GM23248 (cell line): ENCODE results near the gene TSPYL6. TPM values are rescaled to one million over a fixed set of nuclear protein-coding genes. Genes with fewer than 3 reads are reported as not detected.

Experiments
- DNase-seq: peaks from one replicate; pipeline ENCODE4 v3.0.0-alpha.2; 2015
- H2AFZ ChIP-seq: fragments of 200-600 bp; sonication (generic); 2 replicates; pipeline ENCODE4 v1.6.1; 2016; ENCODE audit warnings: antibody characterized with exemption
- H3F3A ChIP-seq: fragments of 200-600 bp; sonication (generic); 2 replicates; pipeline ENCODE4 v1.6.1; 2016; ENCODE audit warnings: mild to moderate bottlenecking, antibody characterized with exemption, mixed run types; ENCODE audit not compliant: insufficient read depth
- H3K27ac ChIP-seq: fragments of 200-600 bp; sonication (generic); 2 replicates; pipeline ENCODE4 v1.5.1; 2016; ENCODE audit warnings: mild to moderate bottlenecking
- H3K27me3 ChIP-seq: fragments of 200-600 bp; sonication (generic); replicated peaks from 2 replicates; pipeline ENCODE4 v1.6.1; 2016; ENCODE audit warnings: mild to moderate bottlenecking; ENCODE audit not compliant: insufficient read depth
- H3K36me3 ChIP-seq: fragments of 200-600 bp; sonication (generic); 2 replicates; pipeline ENCODE4 v1.6.1; 2016; ENCODE audit warnings: low read depth, mild to moderate bottlenecking
- H3K4me1 ChIP-seq: fragments of 200-600 bp; sonication (generic); 2 replicates; pipeline ENCODE4 v1.6.1; 2016; ENCODE audit warnings: mild to moderate bottlenecking; ENCODE audit not compliant: insufficient read depth
- H3K4me2 ChIP-seq: fragments of 200-600 bp; sonication (generic); one replicate; pipeline ENCODE4 v1.6.1; 2016; ENCODE audit warnings: mild to moderate bottlenecking; ENCODE audit not compliant: unreplicated experiment
- H3K4me3 ChIP-seq: fragments of 200-600 bp; sonication (generic); 2 replicates; pipeline ENCODE4 v1.5.1; 2016; ENCODE audit warnings: mild to moderate bottlenecking
- H3K79me2 ChIP-seq: fragments of 200-600 bp; sonication (generic); 2 replicates; pipeline ENCODE4 v1.6.1; 2016; ENCODE audit warnings: mild to moderate bottlenecking; ENCODE audit not compliant: insufficient read depth
- H3K9ac ChIP-seq: fragments of 200-600 bp; sonication (generic); 2 replicates; pipeline ENCODE4 v1.6.1; 2016; ENCODE audit warnings: mild to moderate bottlenecking
- H3K9me2 ChIP-seq: fragments of 200-600 bp; sonication (generic); 2 replicates; pipeline ENCODE4 v1.6.1; 2016; ENCODE audit warnings: mixed run types, mild to moderate bottlenecking, moderate library complexity; ENCODE audit not compliant: insufficient read depth
- H3K9me3 ChIP-seq: fragments of 200-600 bp; sonication (generic); one replicate; pipeline ENCODE4 v1.6.1; 2017; ENCODE audit warnings: low read depth
- H4K20me1 ChIP-seq: fragments of 200-600 bp; sonication (generic); 2 replicates; pipeline ENCODE4 v1.6.0; 2016; ENCODE audit not compliant: insufficient read depth
- EZH2 ChIP-seq: fragments of 200-600 bp; sonication (generic); IDR thresholded peaks from 2 replicates; pipeline ENCODE4 v1.6.1; 2018; ENCODE audit warnings: antibody characterized with exemption, mild to moderate bottlenecking; ENCODE audit not compliant: insufficient read depth, poor library complexity, severe bottlenecking
- EZH2phosphoT487 ChIP-seq: fragments of 200-600 bp; sonication (generic); IDR thresholded peaks from 2 replicates; pipeline ENCODE4 v1.6.1; 2018; ENCODE audit warnings: antibody characterized with exemption, moderate library complexity, mild to moderate bottlenecking, low read depth; ENCODE audit not compliant: insufficient read depth
- WGBS, 2 experiments: methylation state at CpG; one replicate each; pipeline ENCODE4 v1.1.6; 2015 to 2017; ENCODE audit warnings: low lambda C conversion rate in 2 of 2, low coverage in 1 of 2; ENCODE audit errors: missing lambda C conversion rate in 2 of 2; 5-methylcytosine and 5-hydroxymethylcytosine counted together
- in situ Hi-C: fragments of 300-500 bp; cut with MboI; formaldehyde crosslinking; loops from 2 replicates; pipeline ENCODE4 v1.15.0; 2020
- polyA plus RNA-seq: library from polyadenylated mRNA; unstranded; fragments of >200 nt; fragmentation: Nextera tagmentation; extraction: Ambion mirVana; gene quantifications from 2 replicates; pipeline ENCODE4 v1.2.1, GENCODE V29; 2016
- total RNA-seq: library from RNA; depleted of rRNA; stranded (reverse); fragments of >200 nt; shearing (Covaris generic); gene quantifications from 2 replicates; pipeline ENCODE4 v1.2.3, GENCODE V29; 2014

The TSPYL6 gene
- total and polyA plus RNA-seq, 2 experiments from 2014 or later: not detected

DNA sequence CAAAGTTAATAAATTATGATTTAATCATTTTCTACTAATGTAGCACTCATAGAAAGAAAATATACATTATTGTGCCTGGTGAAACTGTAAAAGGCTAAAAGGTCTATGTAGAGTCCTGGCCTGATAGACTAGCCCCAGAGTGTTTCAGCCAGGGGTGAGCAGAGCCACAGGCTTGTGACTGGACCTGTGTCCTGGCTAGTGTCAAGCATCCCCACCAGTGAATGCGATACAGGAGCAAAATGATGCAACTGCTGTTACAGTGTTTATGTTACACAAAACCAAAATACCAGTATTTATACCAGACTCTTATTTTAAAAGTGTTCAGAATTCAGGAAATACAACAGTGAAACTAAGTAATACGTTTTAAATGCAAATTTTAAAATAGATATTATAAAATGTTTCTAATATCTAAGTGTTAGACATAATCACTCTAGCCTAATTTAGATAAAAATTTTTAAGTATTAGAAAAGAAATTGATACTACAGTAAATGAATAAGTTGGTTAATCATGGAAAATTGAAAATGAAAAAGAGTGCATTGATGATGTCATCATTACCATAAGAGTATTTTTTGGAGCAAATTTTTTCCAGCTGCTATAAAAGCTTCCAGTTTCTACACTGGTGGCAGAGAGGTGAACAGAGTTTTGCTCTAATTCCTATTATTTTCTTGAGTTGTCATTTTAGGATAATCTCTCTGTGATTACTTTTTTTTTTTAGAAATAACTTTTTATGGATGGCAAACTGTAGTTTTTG, 6.2 kb upstream of the TSPYL6 start:
- no peak for DNase-seq
- Histone ChIP-seq H3K27ac (no peak overlapping the region), H3K27me3 (no peaks in the 10 kb centered on the region), H3K36me3 (no peaks in the 10 kb centered on the region), H2AFZ (no peak overlapping the region), H3K4me1 (no peaks in the 10 kb centered on the region; the same call in 1 of the 2 replicates), H3K9me3 (no peaks in the 10 kb centered on the region), H3K4me3 (no peak overlapping the region), H3F3A (no peaks in the 10 kb centered on the region), H3K9me2 (no peaks in the 10 kb centered on the region), H3K79me2 (no peaks in the 10 kb centered on the region), H3K4me2 (no peak overlapping the region), H4K20me1 (no peaks in the 10 kb centered on the region), H3K9ac (no peak overlapping the region)
- WGBS, 2 experiments: 73 to 76% methylated on average over 2 of the region's 2 CpGs
- in situ Hi-C loops: no loop called here
- no peak for TF ChIP-seq EZH2
- no peak for TF ChIP-seq EZH2phosphoT487

- no peaks in the 10 kb centered on the region for H3K79me2 ChIP-seq
- no peaks in the 10 kb centered on the region for H3F3A ChIP-seq
- TF ChIP-seq EZH2: no peak
- no peak for TF ChIP-seq EZH2phosphoT487
- H3K9me3 ChIP-seq: no peaks in the 10 kb centered on the region
- 82 to 86% methylated on average over 2 of the region's 2 CpGs for WGBS, 2 experiments
- H3K4me3 ChIP-seq: no peak overlapping the region
- no peaks in the 10 kb centered on the region for H3K9me2 ChIP-seq
- in situ Hi-C loops: no loop called here
- no peak overlapping the region for H3K4me2 ChIP-seq
- H2AFZ ChIP-seq: no peak overlapping the region
- H3K36me3 ChIP-seq: no peaks in the 10 kb centered on the region
- no peaks in the 10 kb centered on the region for H4K20me1 ChIP-seq
- H3K27me3 ChIP-seq: no peaks in the 10 kb centered on the region
- H3K27ac ChIP-seq: no peak overlapping the region
- no peak for DNase-seq
- no peaks in the 10 kb centered on the region; the same call in 1 of the 2 replicates for H3K4me1 ChIP-seq
- no peak overlapping the region for H3K9ac ChIP-seq
Measured at GRCh38 chr2:54261537-54261936, 5.5 kb upstream of the TSPYL6 start.

DNA sequence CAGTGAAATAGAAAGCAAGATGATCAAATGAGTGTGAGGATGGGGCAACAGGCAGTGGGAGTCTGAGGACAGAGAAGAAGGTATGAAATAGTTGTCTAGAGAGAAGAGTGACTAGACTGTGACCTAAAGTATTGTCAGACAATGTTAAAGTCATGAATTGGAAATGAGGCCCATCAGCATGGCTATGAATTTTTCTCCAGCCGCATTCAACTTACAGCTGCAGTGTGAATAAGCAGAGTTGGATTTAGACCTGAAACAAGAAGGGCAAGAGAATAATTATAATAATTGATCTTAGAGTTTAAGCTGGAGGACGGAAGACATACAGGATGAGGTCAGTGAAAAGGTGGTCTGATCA, 4.2 kb upstream of the TSPYL6 start:
- Histone ChIP-seq H3K9ac (no peak overlapping the region), H3K4me3 (no peak overlapping the region), H3K9me2 (no peaks in the 10 kb centered on the region), H3K79me2 (no peaks in the 10 kb centered on the region), H3K27ac (no peak overlapping the region), H4K20me1 (no peaks in the 10 kb centered on the region), H3F3A (no peaks in the 10 kb centered on the region), H3K9me3 (no peaks in the 10 kb centered on the region), H2AFZ (no peak overlapping the region), H3K36me3 (no peaks in the 10 kb centered on the region), H3K27me3 (no peaks in the 10 kb centered on the region), H3K4me1 (no peaks in the 10 kb centered on the region; the same call in 1 of the 2 replicates), H3K4me2 (no peak overlapping the region)
- TF ChIP-seq EZH2phosphoT487 (no peak), EZH2 (no peak)
- in situ Hi-C loops: no loop called here
- WGBS, 2 experiments: 92 to 94% methylated on average over 2 of the region's 2 CpGs
- no peak for DNase-seq

GRCh38 chr2:54259413-54260240, 3.6 kb upstream of the TSPYL6 start:
- Histone ChIP-seq H4K20me1 (no peaks in the 10 kb centered on the region), H3F3A (no peaks in the 10 kb centered on the region), H3K9ac (no peak overlapping the region), H2AFZ (no peak overlapping the region), H3K4me2 (no peak overlapping the region), H3K4me3 (no peak overlapping the region), H3K79me2 (no peaks in the 10 kb centered on the region), H3K36me3 (no peaks in the 10 kb centered on the region), H3K9me3 (no peaks in the 10 kb centered on the region), H3K9me2 (no peaks in the 10 kb centered on the region), H3K4me1 (no peaks in the 10 kb centered on the region; the same call in 1 of the 2 replicates), H3K27me3 (no peaks in the 10 kb centered on the region), H3K27ac (no peak overlapping the region)
- WGBS, 2 experiments: 85 to 91% methylated on average over 6 of the region's 6 CpGs
- in situ Hi-C loops: no loop called here
- no peak for TF ChIP-seq EZH2phosphoT487
- TF ChIP-seq EZH2: no peak
- no peak for DNase-seq
